ENCODE data around the gene ELAVL1. TPM values are rescaled to one million over a fixed set of nuclear protein-coding genes. Genes with fewer than 3 reads are reported as not detected.
"Not testable (repeated sequence)": the region's sequence is repeated elsewhere in the genome, so short reads cannot be mapped to it uniquely, and the experiment has no call there.

Gene ELAVL1
- total RNA-seq, 2 donors from 2014 or later: 90.5 to 115 TPM

GRCh38 chr19:7968008-7968795 is 37.2 kb downstream of the ELAVL1 start:
- Mint-ChIP-seq H3K9me3 (no peaks in the 10 kb centered on the region), H3K4me1 (ENCODE audit: low read depth) (no peaks in the 10 kb centered on the region), H3K27me3 (ENCODE audit: low read depth) (no peaks in the 10 kb centered on the region), H3K4me3 (no peak overlapping the region), H3K27ac (no peak overlapping the region), H3K36me3 (ENCODE audit: insufficient read depth in 2 of 2) (peaks cover 3 to 5% of the 10 kb centered on the region in 2 donors)
- DNase-seq (no peak), ATAC-seq (replicated peaks in 1 of 2) (no peak)

GRCh38 chr19:7965921-7966665 is 39.3 kb downstream of the ELAVL1 start:
- Mint-ChIP-seq H3K9me3 (no peaks in the 10 kb centered on the region), H3K27ac (no peak overlapping the region), H3K27me3 (ENCODE audit: low read depth) (no peaks in the 10 kb centered on the region), H3K36me3 (ENCODE audit: insufficient read depth in 2 of 2) (peaks cover 3 to 9% of the 10 kb centered on the region in 2 donors), H3K4me1 (ENCODE audit: low read depth) (no peaks in the 10 kb centered on the region), H3K4me3 (no peak overlapping the region)
- DNase-seq (no peak), ATAC-seq (replicated peaks in 1 of 2) (no peak)

DNA sequence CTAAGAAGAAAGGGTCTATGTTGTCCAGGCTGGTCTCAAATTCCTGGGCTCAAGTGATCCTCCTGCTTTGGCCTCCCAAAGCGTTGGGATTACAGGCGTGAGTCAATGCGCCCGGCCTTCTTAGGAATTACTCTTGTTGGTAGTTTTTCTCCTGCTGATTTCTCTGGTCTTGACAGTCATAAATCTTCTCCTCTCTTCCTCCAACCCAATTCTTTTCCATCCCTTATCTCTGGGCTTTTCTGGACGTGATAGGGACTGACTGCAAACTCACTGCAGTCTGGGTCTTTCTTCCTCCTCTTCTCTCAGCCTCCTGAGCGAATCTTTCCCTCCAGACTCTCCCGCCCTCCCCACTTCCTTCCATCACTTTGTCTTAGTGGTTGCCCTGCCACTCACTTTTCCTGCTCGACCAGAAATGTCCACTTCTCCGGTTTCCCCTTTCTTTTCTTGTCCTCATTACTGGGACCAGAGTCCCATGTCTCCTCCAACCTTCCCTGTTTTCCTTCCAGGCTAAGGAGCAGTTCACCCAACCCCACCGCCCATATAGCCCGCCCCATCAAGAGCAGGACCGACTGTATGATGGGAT is 40.1 kb downstream of the ELAVL1 start:
- Mint-ChIP-seq H3K27ac (peak overlapping the region; percentile 5), H3K4me1 (ENCODE audit: low read depth) (no peaks in the 10 kb centered on the region), H3K4me3 (no peak overlapping the region), H3K27me3 (ENCODE audit: low read depth) (no peaks in the 10 kb centered on the region), H3K9me3 (no peaks in the 10 kb centered on the region), H3K36me3 (ENCODE audit: insufficient read depth in 2 of 2) (peaks cover 3 to 9% of the 10 kb centered on the region in 2 donors)
- no peak for ATAC-seq (replicated peaks in 1 of 2)
- no peak for DNase-seq

GRCh38 chr19:7963566-7963965 is 41.9 kb downstream of the ELAVL1 start:
- H3K36me3 Mint-ChIP-seq (ENCODE audit: insufficient read depth in 2 of 2): peaks cover 3 to 9% of the 10 kb centered on the region in 2 donors
- no peaks in the 10 kb centered on the region for H3K9me3 Mint-ChIP-seq
- no peak for ATAC-seq (replicated peaks in 1 of 2)

GRCh38 chr19:7962644-7963268 is 42.7 kb downstream of the ELAVL1 start:
- ATAC-seq (replicated peaks in 1 of 2): no peak
- H3K27me3 Mint-ChIP-seq (ENCODE audit: low read depth): no peaks in the 10 kb centered on the region
- H3K4me1 Mint-ChIP-seq (ENCODE audit: low read depth): no peaks in the 10 kb centered on the region
- H3K4me3 Mint-ChIP-seq: no peak overlapping the region
- DNase-seq: no peak
- H3K27ac Mint-ChIP-seq: no peak overlapping the region
- peaks cover 3 to 9% of the 10 kb centered on the region in 2 donors for H3K36me3 Mint-ChIP-seq (ENCODE audit: insufficient read depth in 2 of 2)
- H3K9me3 Mint-ChIP-seq: no peaks in the 10 kb centered on the region

More at GRCh38 chr19:7963566-7963965, 41.9 kb downstream of the ELAVL1 start:
- no peaks in the 10 kb centered on the region for H3K27me3 Mint-ChIP-seq (ENCODE audit: low read depth)
- no peaks in the 10 kb centered on the region for H3K4me1 Mint-ChIP-seq (ENCODE audit: low read depth)
- no peak overlapping the region for H3K4me3 Mint-ChIP-seq
- no peak for DNase-seq
- no peak overlapping the region for H3K27ac Mint-ChIP-seq

- no peak overlapping the region for H3K4me3 Mint-ChIP-seq
- H3K27ac Mint-ChIP-seq: no peak overlapping the region
- H3K36me3 Mint-ChIP-seq (ENCODE audit: insufficient read depth in 2 of 2): peaks cover 3 to 9% of the 10 kb centered on the region in 2 donors
- no peaks in the 10 kb centered on the region for H3K27me3 Mint-ChIP-seq (ENCODE audit: low read depth)
- peaks cover 1% of the 10 kb centered on the region for H3K4me1 Mint-ChIP-seq (ENCODE audit: low read depth)
- ATAC-seq (replicated peaks in 1 of 2): no peak
- DNase-seq: no peak
- H3K9me3 Mint-ChIP-seq: no peaks in the 10 kb centered on the region
Observed at GRCh38 chr19:7961920-7962626, 43.4 kb downstream of the ELAVL1 start.

GRCh38 chr19:7961082-7961481 is 44.4 kb downstream of the ELAVL1 start:
- not testable (repeated sequence) for DNase-seq; H3K27me3 Mint-ChIP-seq (ENCODE audit: low read depth); H3K36me3 Mint-ChIP-seq (ENCODE audit: insufficient read depth in 2 of 2); H3K4me1 Mint-ChIP-seq (ENCODE audit: low read depth); ATAC-seq (replicated peaks in 1 of 2); H3K9me3 Mint-ChIP-seq; H3K27ac Mint-ChIP-seq; H3K4me3 Mint-ChIP-seq

GRCh38 chr19:7959211-7959610 is 46.2 kb downstream of the ELAVL1 start:
- no peaks in the 10 kb centered on the region for H3K27me3 Mint-ChIP-seq (ENCODE audit: low read depth)
- ATAC-seq (replicated peaks in 1 of 2): no peak
- H3K4me3 Mint-ChIP-seq: no peak overlapping the region
- peaks cover 4% of the 10 kb centered on the region for H3K4me1 Mint-ChIP-seq (ENCODE audit: low read depth)
- H3K36me3 Mint-ChIP-seq (ENCODE audit: insufficient read depth in 2 of 2): peaks cover 0 to 6% of the 10 kb centered on the region in 2 donors
- H3K27ac Mint-ChIP-seq: no peak overlapping the region
- no peak for DNase-seq
- H3K9me3 Mint-ChIP-seq: no peaks in the 10 kb centered on the region

GRCh38 chr19:7955696-7956095 is 49.7 kb downstream of the ELAVL1 start:
- Mint-ChIP-seq H3K4me1 (ENCODE audit: low read depth) (peaks cover 4% of the 10 kb centered on the region), H3K27me3 (ENCODE audit: low read depth) (no peaks in the 10 kb centered on the region), H3K27ac (no peak overlapping the region), H3K4me3 (no peak overlapping the region), H3K36me3 (ENCODE audit: insufficient read depth in 2 of 2) (no peaks in the 10 kb centered on the region), H3K9me3 (no peaks in the 10 kb centered on the region)
- no peak for ATAC-seq (replicated peaks in 1 of 2)
- DNase-seq: no peak

GRCh38 chr19:7953576-7953975 is 51.9 kb downstream of the ELAVL1 start:
- ATAC-seq (replicated peaks in 1 of 2) (no peak), DNase-seq (no peak)
- Mint-ChIP-seq H3K9me3 (no peaks in the 10 kb centered on the region), H3K36me3 (ENCODE audit: insufficient read depth in 2 of 2) (no peaks in the 10 kb centered on the region), H3K27me3 (ENCODE audit: low read depth) (no peaks in the 10 kb centered on the region), H3K4me1 (ENCODE audit: low read depth) (peaks cover 4% of the 10 kb centered on the region), H3K4me3 (no peak overlapping the region), H3K27ac (no peak overlapping the region)

GRCh38 chr19:7953060-7953459 is 52.4 kb downstream of the ELAVL1 start:
- Mint-ChIP-seq H3K9me3 (no peaks in the 10 kb centered on the region), H3K27me3 (ENCODE audit: low read depth) (no peaks in the 10 kb centered on the region), H3K4me1 (ENCODE audit: low read depth) (peaks cover 4% of the 10 kb centered on the region), H3K36me3 (ENCODE audit: insufficient read depth in 2 of 2) (no peaks in the 10 kb centered on the region), H3K4me3 (no peak overlapping the region), H3K27ac (no peak overlapping the region)
- ATAC-seq (replicated peaks in 1 of 2): no peak
- no peak for DNase-seq

GRCh38 chr19:7947939-7948338 is 57.5 kb downstream of the ELAVL1 start:
- H3K4me3 Mint-ChIP-seq: no peak overlapping the region

More at GRCh38 chr19:7947939-7948338, 57.5 kb downstream of the ELAVL1 start:
- Mint-ChIP-seq H3K27me3 (ENCODE audit: low read depth) (no peaks in the 10 kb centered on the region), H3K4me1 (ENCODE audit: low read depth) (peaks cover 16% of the 10 kb centered on the region), H3K9me3 (no peaks in the 10 kb centered on the region), H3K27ac (no peak overlapping the region), H3K36me3 (ENCODE audit: insufficient read depth in 2 of 2) (peaks cover 0 to under 1% of the 10 kb centered on the region in 2 donors)
- DNase-seq (no peak), ATAC-seq (replicated peaks in 1 of 2) (no peak)

All from activated T-cell treated with anti-CD3 and anti-CD28 coated beads, Interleukin-2, amount 50 U/mL, for 72 hours (primary cell).